HG03280 (cell line): ENCODE data around the gene RPL23.

Experiments
- ATAC-seq: cut with Tn5 transposase; IDR thresholded peaks from one replicate; pipeline ENCODE4 v1.9.1; 2021; ENCODE audit warnings: mild to moderate bottlenecking, moderate library complexity; ENCODE audit not compliant: unreplicated experiment

The RPL23 gene

GRCh38 chr17:38885044-38885727 lies 31.7 kb upstream of the RPL23 start:
- no peak for ATAC-seq

- ATAC-seq = no peak
These were observed 30.3 kb upstream of the RPL23 start for GRCh38 chr17:38883592-38884526.

GRCh38 chr17:38882870-38883269 lies 29.3 kb upstream of the RPL23 start:
- no peak for ATAC-seq

- no peak for ATAC-seq
These were observed 28.2 kb upstream of the RPL23 start for GRCh38 chr17:38881600-38882191.

GRCh38 chr17:38879878-38880665 lies 26.6 kb upstream of the RPL23 start:
- ATAC-seq = no peak

GRCh38 chr17:38877130-38877851 lies 23.8 kb upstream of the RPL23 start:
- no peak for ATAC-seq

GRCh38 chr17:38875477-38876075 lies 22.1 kb upstream of the RPL23 start:
- ATAC-seq = no peak

- no peak for ATAC-seq
These were observed 21.2 kb upstream of the RPL23 start for GRCh38 chr17:38874505-38875400.

- no peak for ATAC-seq
These were observed 20.3 kb upstream of the RPL23 start for GRCh38 chr17:38873640-38874380.

- ATAC-seq = no peak
These were observed 19.3 kb upstream of the RPL23 start for GRCh38 chr17:38872671-38873385.

GRCh38 chr17:38872027-38872511 lies 18.5 kb upstream of the RPL23 start:
- ATAC-seq = no peak

GRCh38 chr17:38871247-38872015 lies 17.9 kb upstream of the RPL23 start:
- no peak for ATAC-seq

- ATAC-seq = no peak
These were observed 17.0 kb upstream of the RPL23 start for GRCh38 chr17:38870259-38871165.

- peak; percentile 47 for ATAC-seq
These were observed 16.2 kb upstream of the RPL23 start, which contains the start of gene LASP1 for GRCh38 chr17:38869526-38870258. Gene LASP1 (plus strand): TSS chr17:38870058. CDS start chr17:38870190, 132 bp downstream.
